ENCODE measurements around the gene HIF3A.

Gene HIF3A

GRCh38 chr19:46383171-46383815 is 86.5 kb downstream of the HIF3A start:
- no peak for DNase-seq (ENCODE audit: low spot score)

DNA sequence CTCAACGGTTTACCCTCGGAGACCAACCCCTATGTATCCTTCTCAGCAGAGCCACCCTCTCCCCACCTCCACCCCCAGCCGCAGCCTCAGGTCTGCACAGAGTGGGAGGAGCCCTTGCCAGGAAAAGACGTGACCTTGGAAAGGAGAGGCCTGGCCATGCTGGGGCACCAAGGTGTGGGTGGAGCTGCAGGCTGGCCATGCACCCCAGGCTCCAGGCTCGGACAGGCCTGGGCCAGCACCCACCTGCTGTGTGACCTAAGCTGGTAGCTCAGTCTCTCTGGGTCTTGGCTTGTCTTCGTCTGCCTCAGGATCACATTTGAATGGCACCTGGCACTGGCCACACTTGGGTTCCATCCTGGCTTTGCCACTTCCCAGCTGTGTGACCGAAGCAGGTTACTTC is 87.0 kb downstream of the HIF3A start:
- no peak for DNase-seq (ENCODE audit: low spot score)

GRCh38 chr19:46384396-46384795 is 87.6 kb downstream of the HIF3A start:
- DNase-seq (ENCODE audit: low spot score) = no peak

DNA sequence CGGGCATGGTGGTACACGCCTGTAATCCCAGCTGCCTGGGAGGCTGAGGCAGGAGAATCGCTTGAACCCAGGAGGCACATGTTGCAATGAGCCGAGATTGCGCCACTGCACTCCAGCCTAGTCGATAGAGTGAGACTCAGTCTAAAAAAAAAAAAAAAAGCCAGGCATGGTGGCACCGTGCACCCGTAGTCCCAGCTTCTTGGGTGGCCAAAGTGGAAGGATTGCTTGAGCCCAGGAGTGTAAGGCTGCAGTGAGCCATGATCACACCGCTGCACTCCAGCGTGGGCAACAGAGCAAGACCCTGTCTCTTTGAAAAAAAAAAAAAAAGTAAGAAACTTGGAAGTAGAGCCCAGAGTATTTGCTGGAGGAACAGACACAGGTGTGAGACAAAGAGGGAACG is 88.8 kb downstream of the HIF3A start:
- DNase-seq (ENCODE audit: low spot score) = no peak

DNA sequence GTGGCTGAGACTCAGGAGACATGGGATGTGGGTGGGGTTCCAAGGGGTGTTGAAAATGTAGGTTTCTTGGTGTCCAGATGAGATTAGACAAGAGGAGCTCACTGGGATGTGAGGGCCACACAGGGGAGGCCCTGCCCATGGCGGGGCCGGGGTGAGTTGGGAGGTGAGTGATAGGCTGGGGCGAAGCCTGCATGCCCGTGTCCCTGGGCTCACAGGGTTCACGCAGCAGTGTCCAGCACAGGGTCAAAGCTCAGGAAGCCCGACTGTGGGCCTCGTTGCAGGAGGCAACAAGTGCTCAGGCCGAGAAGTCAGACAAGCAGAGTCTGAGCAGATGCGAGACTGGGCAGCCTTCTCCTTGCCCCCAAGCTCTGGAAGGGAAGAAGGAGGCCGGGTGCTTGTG is 89.3 kb downstream of the HIF3A start:
- DNase-seq (ENCODE audit: low spot score) = no peak

GRCh38 chr19:46386996-46387712 is 90.3 kb downstream of the HIF3A start:
- DNase-seq (ENCODE audit: low spot score) = no peak

- DNase-seq (ENCODE audit: low spot score) = no peak
Observed at GRCh38 chr19:46387713-46388130, 90.9 kb downstream of the HIF3A start.

DNA sequence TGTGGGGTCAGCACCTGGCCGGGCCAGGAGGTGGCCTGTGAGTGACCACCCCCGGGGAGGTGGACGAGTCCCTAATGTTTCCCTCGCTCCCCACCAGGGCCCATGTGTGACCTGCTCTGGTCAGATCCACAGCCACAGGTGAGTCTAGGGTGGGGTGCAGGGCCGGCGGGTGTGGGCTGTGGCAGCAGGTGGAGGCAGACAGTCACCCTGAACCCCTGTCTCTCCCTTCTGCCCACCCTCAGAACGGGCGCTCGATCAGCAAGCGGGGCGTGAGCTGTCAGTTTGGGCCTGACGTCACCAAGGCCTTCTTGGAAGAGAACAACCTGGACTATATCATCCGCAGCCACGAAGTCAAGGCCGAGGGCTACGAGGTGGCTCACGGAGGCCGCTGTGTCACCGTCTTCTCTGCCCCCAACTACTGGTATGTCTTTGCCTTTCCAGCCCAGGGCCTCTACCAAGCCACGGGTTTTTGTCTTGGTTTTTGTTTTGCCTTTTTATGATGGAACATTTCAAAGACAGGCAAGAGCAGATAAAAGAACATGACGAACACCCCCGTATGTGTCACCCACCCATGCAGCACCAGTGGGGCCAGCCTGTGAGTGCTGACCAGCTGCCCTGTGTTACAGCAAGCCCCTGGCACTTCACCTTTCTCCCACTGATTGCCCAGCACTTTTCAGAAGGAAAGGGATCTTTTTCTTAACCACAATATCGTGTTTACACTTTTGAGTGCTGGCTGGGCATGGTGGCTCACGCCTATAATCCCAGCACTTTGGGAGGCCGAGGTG is 91.7 kb downstream of the HIF3A start:
- DNase-seq (ENCODE audit: low spot score) = no peak

DNA sequence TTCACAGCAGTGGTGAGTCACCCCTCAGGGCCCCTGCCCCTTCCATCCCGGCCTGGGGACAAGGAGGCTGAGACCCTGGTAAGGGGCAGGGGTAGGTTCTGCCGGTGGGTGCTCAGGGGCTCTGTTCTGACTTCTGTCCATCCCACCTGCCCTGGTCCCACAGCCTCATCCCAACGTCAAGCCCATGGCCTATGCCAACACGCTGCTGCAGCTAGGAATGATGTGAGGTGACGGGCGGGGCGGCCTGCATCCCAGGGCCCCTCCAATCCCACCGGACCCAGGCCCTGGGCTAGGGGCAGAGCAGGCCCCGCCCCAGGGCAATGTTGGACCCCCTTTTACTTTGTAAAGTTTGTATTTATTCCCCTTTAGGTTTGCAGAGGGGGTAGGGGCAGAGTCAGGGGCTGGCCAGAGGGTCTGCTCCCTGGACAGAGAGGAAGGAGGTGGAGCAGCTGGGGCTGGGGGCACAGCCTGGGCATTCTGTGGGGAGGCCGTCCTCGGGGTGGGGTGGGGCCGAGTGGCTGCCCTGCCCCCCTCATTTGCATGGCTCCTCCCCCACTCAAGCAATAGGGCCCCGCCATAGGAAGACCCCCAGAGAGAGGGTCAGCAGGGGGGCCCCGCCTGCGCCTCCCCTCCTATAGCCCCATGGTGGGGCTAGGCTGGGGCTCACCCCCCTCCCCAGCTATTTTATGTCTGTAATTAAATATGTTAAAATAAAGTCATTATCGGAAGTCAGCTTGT is 93.4 kb downstream of the HIF3A start:
- no peak for DNase-seq (ENCODE audit: low spot score)

DNA sequence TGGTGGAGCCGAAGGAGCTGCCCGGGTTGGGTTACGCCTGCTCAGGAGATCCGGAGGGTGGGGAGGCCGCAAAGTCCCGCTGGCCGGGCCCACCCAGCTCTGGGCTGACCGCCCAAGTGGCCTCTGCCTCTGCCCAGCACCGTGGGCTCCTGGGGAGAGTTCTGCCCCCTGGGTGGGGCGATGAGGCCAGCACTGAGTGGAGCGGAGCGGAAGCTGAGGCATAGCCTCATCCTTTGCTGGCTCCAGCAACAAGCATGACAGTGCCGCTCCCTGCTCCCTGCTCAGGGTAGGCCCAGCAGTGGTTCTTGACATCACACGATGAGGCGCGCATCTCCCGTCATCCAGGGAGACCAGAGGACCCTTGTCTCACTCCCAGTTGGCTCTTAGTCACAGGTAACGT is 94.0 kb downstream of the HIF3A start:
- DNase-seq (ENCODE audit: low spot score) = no peak

- DNase-seq (ENCODE audit: low spot score) = no peak
Observed at GRCh38 chr19:46391296-46392251, 94.7 kb downstream of the HIF3A start.

GRCh38 chr19:46392252-46392801 is 95.5 kb downstream of the HIF3A start:
- DNase-seq (ENCODE audit: low spot score) = no peak

- DNase-seq (ENCODE audit: low spot score) = no peak
Observed at GRCh38 chr19:46392837-46393236, 96.0 kb downstream of the HIF3A start.
